ENCODE measurements around the gene MYLK.
"Not testable (repeated sequence)": the region's sequence is repeated elsewhere in the genome, so short reads cannot be mapped to it uniquely, and the experiment has no call there.

DNA sequence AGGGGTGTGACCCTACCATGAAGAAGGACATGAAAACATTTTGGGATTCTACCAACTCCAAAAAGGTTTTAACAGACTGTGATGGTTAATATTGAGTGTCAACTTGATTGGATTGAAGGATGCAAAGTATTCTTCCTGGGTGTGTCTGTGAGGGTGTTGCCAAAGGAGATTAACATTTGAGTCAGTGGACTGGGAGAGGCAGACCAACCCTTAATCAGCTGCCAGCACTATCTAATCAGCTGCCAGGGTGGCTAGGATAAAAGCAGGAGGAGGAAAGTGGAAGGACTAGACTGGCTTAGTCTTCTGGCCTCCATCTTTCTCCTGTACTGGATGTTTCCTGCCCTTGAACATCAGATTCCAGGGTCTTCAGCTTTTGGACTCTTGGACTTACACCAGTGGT lies 283.3 kb downstream of the MYLK start:
- TF ChIP-seq, protein P1, sequence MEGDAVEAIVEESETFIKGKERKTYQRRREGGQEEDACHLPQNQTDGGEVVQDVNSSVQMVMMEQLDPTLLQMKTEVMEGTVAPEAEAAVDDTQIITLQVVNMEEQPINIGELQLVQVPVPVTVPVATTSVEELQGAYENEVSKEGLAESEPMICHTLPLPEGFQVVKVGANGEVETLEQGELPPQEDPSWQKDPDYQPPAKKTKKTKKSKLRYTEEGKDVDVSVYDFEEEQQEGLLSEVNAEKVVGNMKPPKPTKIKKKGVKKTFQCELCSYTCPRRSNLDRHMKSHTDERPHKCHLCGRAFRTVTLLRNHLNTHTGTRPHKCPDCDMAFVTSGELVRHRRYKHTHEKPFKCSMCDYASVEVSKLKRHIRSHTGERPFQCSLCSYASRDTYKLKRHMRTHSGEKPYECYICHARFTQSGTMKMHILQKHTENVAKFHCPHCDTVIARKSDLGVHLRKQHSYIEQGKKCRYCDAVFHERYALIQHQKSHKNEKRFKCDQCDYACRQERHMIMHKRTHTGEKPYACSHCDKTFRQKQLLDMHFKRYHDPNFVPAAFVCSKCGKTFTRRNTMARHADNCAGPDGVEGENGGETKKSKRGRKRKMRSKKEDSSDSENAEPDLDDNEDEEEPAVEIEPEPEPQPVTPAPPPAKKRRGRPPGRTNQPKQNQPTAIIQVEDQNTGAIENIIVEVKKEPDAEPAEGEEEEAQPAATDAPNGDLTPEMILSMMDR (IDR thresholded peaks at IDR 0.05) = not testable (repeated sequence)
- TF ChIP-seq POLR2A (IDR thresholded peaks at IDR 0.05) = not testable (repeated sequence)
